Measurements from ENCODE around the gene DGAT2. TPM values are rescaled to one million over a fixed set of nuclear protein-coding genes. Genes with fewer than 3 reads are reported as not detected.

The DGAT2 gene
- total RNA-seq, 1 donor from 2014 or later, result 0.93 TPM

DNA sequence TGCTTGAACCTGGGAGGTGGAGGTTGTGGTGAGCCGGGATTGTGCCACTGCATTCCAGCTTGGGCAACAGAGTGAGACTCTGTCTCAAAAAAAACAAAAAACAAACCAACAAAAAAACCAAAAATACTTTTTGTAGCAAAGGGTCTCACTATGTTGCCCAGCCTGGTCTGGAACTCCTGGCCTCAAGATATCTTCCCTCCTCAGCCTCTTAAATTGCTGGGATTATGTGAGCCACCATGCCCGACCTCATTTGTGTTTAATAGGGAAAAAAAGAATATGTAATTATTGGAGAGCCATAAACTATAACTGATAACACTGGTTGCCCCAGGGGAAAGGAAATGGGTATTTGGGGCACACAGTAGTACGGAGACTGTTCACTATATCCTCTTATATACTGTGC is 66.2 kb downstream of the DGAT2 start:
- no peaks in the 10 kb centered on the region for H3K27me3 Mint-ChIP-seq (ENCODE audit: low read depth)
- no peaks in the 10 kb centered on the region for H3K9me3 Mint-ChIP-seq
- TF ChIP-seq, protein P1, sequence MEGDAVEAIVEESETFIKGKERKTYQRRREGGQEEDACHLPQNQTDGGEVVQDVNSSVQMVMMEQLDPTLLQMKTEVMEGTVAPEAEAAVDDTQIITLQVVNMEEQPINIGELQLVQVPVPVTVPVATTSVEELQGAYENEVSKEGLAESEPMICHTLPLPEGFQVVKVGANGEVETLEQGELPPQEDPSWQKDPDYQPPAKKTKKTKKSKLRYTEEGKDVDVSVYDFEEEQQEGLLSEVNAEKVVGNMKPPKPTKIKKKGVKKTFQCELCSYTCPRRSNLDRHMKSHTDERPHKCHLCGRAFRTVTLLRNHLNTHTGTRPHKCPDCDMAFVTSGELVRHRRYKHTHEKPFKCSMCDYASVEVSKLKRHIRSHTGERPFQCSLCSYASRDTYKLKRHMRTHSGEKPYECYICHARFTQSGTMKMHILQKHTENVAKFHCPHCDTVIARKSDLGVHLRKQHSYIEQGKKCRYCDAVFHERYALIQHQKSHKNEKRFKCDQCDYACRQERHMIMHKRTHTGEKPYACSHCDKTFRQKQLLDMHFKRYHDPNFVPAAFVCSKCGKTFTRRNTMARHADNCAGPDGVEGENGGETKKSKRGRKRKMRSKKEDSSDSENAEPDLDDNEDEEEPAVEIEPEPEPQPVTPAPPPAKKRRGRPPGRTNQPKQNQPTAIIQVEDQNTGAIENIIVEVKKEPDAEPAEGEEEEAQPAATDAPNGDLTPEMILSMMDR (conservative IDR thresholded peaks at IDR 0.05), result no peak
- peaks cover 4% of the 10 kb centered on the region for H3K4me1 Mint-ChIP-seq
- no peak overlapping the region for H3K27ac Mint-ChIP-seq (ENCODE audit: unreplicated experiment)
- no peaks in the 10 kb centered on the region for H3K36me3 Mint-ChIP-seq (ENCODE audit: low read depth)
- no peak for DNase-seq (ENCODE audit: low read depth, low spot score)
- H3K4me3 Mint-ChIP-seq, result no peak overlapping the region

DNA sequence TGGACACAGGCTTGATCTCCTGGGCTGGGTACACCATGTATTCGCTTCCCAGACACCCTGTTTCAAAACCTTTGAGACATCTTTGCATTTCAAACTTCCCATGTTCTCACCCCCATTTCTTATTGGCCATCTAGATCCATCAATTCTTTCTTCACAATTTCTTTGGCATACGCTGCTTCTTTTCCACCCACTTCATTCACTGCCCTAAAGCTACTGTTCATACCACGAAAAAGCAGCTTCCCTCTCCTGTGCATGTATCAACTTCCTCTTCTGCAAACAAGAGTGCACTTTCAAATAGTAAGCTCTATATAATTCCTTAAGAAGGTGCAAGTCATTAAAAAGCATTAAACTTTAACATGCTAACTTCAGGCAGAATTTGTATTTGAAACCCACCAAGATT is 67.8 kb downstream of the DGAT2 start:
- no peaks in the 10 kb centered on the region for H3K27me3 Mint-ChIP-seq (ENCODE audit: low read depth)
- no peaks in the 10 kb centered on the region for H3K36me3 Mint-ChIP-seq (ENCODE audit: low read depth)
- no peak overlapping the region for H3K27ac Mint-ChIP-seq (ENCODE audit: unreplicated experiment)
- DNase-seq (ENCODE audit: low read depth, low spot score), result no peak
- peaks cover 9% of the 10 kb centered on the region for H3K4me1 Mint-ChIP-seq
- H3K4me3 Mint-ChIP-seq, result no peak overlapping the region
- TF ChIP-seq, protein P1 (conservative IDR thresholded peaks at IDR 0.05), result no peak
- H3K9me3 Mint-ChIP-seq, result no peaks in the 10 kb centered on the region

DNA sequence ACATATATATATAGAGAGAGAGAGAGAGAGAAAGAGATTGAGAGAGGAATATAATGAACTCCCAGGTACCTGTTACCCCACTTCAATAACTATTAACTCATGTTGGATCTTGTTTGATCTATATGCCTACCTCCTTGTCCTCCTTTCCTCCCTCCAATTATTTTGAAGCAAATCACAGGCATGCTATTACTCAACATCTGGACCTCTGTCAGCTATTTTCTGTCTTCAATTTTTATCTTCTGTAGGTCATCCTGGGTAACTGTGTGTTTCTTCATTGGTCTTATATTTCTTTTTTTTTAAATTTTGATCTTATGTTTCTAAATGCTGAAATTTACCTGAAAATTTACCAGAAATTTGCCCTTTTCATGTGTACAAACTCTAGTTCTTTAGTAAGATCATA is 71.3 kb downstream of the DGAT2 start:
- H3K4me3 Mint-ChIP-seq, result no peak overlapping the region
- peaks cover 6% of the 10 kb centered on the region for H3K4me1 Mint-ChIP-seq
- H3K36me3 Mint-ChIP-seq (ENCODE audit: low read depth), result no peaks in the 10 kb centered on the region
- no peaks in the 10 kb centered on the region for H3K27me3 Mint-ChIP-seq (ENCODE audit: low read depth)
- H3K27ac Mint-ChIP-seq (ENCODE audit: unreplicated experiment), result no peak overlapping the region
- TF ChIP-seq, protein P1 (conservative IDR thresholded peaks at IDR 0.05), result no peak
- DNase-seq (ENCODE audit: low read depth, low spot score), result no peak
- H3K9me3 Mint-ChIP-seq, result no peaks in the 10 kb centered on the region

DNA sequence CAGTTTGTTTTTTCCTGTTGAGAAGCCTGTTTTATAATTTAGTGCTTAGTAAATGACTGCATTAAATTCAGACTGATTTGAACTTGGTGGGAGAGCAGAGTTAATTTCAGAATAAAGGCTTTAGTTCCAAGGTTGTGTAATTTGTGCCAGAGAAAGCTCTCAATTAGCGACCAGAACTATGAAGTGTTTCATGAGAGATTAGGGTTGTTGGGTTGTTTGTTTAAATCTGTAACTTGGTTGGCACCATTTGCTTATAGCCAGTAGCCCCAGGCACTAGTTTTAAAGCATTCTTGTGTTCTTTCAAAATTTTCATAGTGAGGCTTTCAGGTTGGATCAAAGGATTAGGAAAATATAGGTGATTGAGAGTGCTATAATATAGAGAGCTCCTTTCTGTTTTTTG is 71.9 kb downstream of the DGAT2 start:
- peaks cover 6% of the 10 kb centered on the region for H3K4me1 Mint-ChIP-seq
- H3K36me3 Mint-ChIP-seq (ENCODE audit: low read depth), result peaks cover 4% of the 10 kb centered on the region
- no peaks in the 10 kb centered on the region for H3K27me3 Mint-ChIP-seq (ENCODE audit: low read depth)
- no peak overlapping the region for H3K4me3 Mint-ChIP-seq
- no peak for DNase-seq (ENCODE audit: low read depth, low spot score)
- no peak overlapping the region for H3K27ac Mint-ChIP-seq (ENCODE audit: unreplicated experiment)
- TF ChIP-seq, protein P1 (conservative IDR thresholded peaks at IDR 0.05), result no peak
- peaks cover 3% of the 10 kb centered on the region for H3K9me3 Mint-ChIP-seq

DNA sequence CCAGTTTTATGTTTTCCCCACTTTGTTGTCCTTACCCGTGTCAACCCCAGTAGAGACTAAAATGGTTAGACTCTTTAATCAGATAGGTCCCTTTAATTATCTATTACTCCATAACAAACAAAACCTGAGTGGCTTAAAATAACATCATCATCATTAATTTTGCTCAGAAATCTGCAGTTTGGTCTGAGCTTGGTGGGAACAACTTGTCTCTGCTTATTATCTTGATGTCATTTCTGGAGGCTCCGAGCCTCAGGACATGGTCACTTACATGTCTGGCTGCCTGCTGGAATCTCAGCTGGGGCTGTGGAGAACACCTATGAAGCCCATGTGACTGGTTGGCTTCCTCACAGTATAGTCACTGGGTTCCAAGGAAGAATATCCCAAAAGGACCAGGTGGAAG is 73.2 kb downstream of the DGAT2 start:
- Mint-ChIP-seq H3K27ac (ENCODE audit: unreplicated experiment) (no peak overlapping the region), H3K9me3 (peaks cover 5% of the 10 kb centered on the region), H3K4me1 (peaks cover 6% of the 10 kb centered on the region), H3K4me3 (no peak overlapping the region), H3K27me3 (ENCODE audit: low read depth) (no peaks in the 10 kb centered on the region), H3K36me3 (ENCODE audit: low read depth) (peaks cover 5% of the 10 kb centered on the region)
- TF ChIP-seq, protein P1 (conservative IDR thresholded peaks at IDR 0.05), result no peak
- DNase-seq (ENCODE audit: low read depth, low spot score), result no peak

DNA sequence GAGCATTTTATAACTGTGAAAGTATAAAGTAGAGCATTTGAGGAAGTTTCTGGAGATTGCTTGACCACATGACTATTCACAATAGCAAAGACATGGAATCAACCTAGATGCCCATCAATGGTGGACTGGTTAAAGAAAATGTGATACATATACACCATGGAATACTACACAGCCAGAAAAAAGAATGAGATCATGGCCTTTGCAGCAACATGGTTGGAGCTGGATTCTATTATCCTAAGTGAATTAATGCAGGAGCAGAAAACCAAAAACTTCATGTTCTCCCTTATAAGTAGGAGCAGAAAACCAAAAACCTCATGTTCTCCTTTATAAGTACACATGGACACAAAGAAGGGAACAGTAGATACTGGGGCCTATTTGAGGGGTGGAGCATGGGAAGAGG is 76.7 kb downstream of the DGAT2 start:
- TF ChIP-seq, protein P1 (conservative IDR thresholded peaks at IDR 0.05), result no peak
- DNase-seq (ENCODE audit: low read depth, low spot score), result no peak
- Mint-ChIP-seq H3K9me3 (peaks cover 8% of the 10 kb centered on the region), H3K4me3 (no peak overlapping the region), H3K27me3 (ENCODE audit: low read depth) (no peaks in the 10 kb centered on the region), H3K27ac (ENCODE audit: unreplicated experiment) (no peak overlapping the region), H3K4me1 (peaks cover 3% of the 10 kb centered on the region), H3K36me3 (ENCODE audit: low read depth) (peaks cover 5% of the 10 kb centered on the region)

Data from neural crest cell (in vitro differentiated cells).